HG03521 (cell line): ENCODE results near the gene HDAC8.

Experiments used
- ATAC-seq: cut with Tn5 transposase; IDR thresholded peaks from one replicate; pipeline ENCODE4 v1.9.1; 2021; ENCODE audit warnings: mild to moderate bottlenecking, moderate library complexity; ENCODE audit not compliant: unreplicated experiment

Gene HDAC8

DNA sequence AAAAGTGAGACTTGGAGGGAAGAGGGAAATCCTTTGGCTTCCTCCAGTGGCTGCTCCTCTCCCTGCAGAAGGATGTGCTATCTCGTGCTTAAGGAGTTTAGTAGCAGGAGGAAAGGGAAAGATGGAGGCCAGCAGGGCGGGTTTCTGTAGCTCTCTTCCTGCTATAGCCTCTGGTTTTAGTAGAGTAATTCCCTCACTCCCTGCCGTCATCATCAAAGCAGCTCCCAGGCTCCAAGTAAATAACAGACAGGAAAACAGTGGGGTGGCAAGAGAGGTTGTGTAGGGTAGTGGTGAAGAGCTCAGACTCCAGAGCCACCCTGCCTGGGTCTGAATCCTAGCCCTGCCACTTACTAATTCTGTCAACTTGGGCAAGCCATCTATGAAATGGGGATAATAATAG, 185.4 kb downstream of the HDAC8 start:
- no peak for ATAC-seq

DNA sequence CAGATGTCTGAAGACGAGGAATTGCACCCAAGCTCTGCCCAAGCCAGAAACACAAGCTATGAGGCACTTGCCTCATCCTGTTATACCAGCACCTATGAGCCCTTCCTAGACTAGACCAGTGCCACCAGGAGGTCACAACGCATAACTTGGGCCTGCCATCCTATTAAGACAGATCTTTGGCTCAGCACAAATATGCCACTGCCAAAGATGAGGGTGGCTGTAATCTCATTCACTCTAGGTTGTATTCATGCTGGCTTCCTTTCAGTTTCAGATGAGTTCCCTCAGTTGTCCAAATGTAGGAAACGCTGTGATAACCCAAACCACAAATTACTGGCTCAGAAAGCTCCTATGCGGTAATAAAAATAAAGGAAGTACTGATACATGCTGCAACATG, 190.4 kb downstream of the HDAC8 start:
- ATAC-seq: no peak

- no peak for ATAC-seq
These were observed 191.0 kb downstream of the HDAC8 start for GRCh38 chrX:72381439-72382201.

DNA sequence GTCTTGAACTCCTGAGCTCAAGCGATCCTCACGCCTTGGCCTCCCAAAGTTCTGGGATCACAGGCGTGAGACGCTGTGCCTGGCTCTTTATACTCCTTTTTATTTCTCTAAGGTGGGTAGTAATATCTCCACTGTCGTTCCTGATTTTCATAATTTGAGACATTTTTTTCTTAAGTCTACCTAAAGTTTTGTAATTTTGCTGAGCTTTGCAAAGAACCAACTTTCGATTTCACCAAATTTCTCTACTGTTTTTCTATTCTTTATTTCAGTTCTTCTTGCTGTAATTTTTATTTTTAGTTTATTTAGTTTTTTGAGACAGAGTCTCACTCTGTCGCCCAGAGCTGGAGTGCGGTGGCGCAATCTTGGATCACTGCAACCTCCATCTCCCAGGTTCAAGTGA, 196.5 kb downstream of the HDAC8 start:
- ATAC-seq: no peak

GRCh38 chrX:72373136-72373535, 199.5 kb downstream of the HDAC8 start:
- ATAC-seq: no peak

GRCh38 chrX:72372735-72373134, 199.9 kb downstream of the HDAC8 start:
- ATAC-seq: no peak

GRCh38 chrX:72371405-72371804, 201.2 kb downstream of the HDAC8 start:
- ATAC-seq: no peak

DNA sequence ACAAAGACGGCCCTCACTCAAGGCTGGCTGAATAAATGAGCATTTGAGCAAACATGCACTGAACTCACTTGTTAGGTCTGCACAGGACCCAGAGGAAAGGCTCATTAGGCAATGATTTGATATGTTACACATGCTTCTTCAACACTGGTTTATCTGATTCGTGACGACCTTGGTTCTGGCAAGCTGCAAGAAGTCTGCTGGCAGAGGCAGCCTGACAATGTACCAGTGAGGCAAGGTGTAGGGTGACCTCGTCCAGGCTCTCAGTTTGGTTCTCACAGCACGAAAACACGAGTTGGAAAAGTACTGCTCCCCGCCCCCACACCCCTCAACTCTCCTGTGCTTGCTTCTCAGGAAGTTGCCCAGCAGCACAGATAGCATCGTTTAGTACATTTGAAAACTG, 203.8 kb downstream of the HDAC8 start:
- ATAC-seq: no peak

GRCh38 chrX:72367516-72367915, 205.1 kb downstream of the HDAC8 start:
- no peak for ATAC-seq

GRCh38 chrX:72366701-72367454, 205.8 kb downstream of the HDAC8 start:
- no peak for ATAC-seq

- no peak for ATAC-seq
These were observed 206.5 kb downstream of the HDAC8 start for GRCh38 chrX:72366178-72366577.

DNA sequence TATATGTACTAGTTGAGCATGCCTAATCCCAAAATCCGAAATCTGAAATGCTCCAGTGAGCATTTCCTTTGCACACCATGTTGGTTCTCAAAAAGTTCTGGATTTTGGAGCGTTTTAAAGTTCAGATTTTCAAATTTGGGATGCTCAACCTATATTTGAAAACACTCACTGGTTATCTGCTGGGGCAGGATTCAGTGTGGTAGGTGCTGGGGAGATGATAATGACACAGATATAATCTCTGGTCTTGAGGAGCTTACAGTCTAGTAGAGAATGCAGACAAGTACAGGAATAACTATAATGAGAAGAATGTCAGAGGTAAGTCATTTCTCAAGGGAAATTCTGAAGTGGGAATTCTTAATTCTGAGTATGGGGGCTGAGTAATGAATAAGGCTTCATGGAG, 207.5 kb downstream of the HDAC8 start:
- no peak for ATAC-seq

DNA sequence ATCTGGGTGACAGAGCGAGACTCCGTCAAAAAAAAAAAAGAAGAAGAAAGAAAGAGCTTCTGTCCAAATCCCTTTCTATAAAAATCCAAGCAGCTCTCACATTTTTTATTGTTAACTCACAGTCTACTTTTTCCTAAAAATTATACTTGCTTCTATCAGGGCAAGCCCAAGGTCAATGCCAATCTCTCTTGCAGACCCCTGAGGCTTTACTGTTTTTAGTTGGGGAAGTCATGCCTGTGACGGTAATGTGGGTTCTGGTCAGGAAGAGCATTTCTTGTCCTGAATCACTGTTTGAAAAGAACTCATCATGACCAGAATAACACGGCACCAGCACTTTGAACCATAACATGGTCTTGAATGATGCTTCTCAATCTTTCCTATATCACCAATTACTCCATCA, 212.3 kb downstream of the HDAC8 start:
- no peak for ATAC-seq

DNA sequence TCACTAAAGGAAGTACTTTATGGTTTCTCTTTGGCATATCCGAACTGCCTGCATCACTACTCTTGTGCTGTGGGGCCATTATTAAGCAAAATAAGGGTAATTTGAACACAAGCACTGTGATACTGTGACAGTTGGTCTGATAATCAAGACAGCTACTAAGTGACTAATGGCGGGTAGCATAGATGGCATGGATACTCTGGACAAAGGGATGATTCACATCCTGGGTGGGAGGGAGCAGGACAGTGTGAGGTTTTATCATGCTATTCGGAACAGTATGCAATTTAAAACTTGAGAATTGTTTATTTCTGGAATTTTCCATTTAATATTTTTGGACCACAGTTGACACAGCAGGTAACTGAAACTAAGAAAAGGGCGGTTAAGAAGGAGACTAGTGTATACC, 214.3 kb downstream of the HDAC8 start:
- ATAC-seq: no peak

GRCh38 chrX:72352786-72353185, 219.9 kb downstream of the HDAC8 start:
- ATAC-seq: no peak

DNA sequence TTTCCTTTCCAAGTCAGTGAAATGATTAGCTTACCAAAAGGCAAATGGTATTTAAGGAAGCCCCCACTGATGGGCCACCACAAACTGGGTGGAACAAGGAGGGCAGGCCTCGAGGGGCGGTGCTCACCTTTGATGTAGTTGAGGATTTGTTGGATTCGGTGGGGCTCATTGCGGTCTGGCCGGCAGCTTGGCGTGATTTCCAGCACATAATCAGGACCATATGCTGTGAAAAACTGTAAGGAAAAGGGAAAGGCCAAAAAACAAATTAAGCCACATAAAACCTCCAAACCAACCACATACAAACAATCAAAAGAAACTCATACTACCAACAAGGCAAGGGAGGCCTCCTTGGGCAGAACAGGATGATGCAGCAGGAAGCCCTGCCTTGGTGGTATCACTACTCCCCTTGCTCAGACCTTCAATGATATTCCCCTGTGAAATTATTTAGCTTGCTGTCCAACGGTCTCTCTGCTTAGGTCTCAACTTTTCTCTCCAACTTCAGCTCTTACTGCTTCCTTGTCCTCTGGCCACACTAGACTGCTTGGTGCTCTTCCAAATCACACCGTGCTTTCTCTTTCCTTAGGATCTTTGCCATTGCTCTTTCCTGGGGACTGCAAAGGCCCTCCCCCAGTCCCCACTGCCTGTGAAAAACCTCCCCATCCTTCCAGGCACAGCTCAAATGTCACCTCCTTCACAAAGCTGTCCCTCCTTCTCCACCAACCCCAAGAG, 220.9 kb downstream of the HDAC8 start:
- ATAC-seq: no peak

DNA sequence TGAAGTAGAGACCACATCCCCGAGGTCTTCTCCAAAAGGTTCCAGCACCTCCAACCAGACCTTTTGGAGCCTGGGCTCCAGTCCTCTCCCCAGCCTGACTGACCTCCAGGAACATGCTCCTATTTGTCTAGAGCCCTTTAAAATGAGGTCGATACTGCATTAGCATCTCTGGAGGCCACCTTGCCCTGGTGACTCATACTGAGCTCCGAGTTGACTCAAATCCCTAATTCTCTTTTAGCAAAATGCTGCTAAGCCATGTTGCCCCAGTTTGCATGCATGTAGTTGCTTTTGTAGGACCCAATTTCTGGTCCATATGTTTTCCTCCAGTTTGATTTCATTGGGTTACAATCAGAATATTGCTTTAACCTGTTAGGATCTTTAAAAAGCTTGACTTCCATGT, 223.5 kb downstream of the HDAC8 start:
- ATAC-seq: peak; percentile 86

DNA sequence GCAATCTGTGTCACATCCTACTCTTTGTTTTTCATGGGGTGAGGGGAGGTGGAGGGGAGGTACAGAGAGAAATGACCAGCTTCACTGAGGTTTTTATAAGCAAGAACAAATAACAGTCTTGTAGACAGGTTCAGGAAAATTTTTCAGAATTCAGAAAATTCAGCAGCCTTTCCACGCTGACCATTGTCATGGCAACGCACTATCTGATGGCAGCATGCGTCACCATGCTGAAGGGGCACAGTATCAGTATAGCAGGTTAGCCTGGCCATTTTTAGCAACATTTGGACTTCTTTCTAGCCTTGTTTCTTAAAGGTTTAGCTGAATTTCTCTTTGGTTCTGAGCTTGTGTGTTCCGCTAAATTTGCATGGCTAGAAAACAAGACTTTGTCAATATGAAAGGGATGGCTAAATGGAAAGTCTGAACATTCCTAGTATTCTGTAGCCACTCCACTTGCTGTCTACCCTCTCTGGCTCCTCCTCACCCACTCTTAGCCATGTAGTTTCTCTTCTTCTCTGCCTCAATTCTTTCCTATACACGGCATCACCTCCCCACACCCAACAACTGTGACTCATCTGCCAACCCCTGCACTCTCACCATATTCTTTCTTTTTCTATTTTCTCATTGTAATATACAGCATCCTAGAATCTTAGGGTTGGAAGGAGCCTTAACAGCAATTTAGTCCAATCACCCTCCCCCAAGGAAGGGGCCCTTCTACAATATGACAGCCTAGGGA, 224.2 kb downstream of the HDAC8 start:
- ATAC-seq: no peak

- no peak for ATAC-seq
These were observed 225.3 kb downstream of the HDAC8 start for GRCh38 chrX:72347366-72347765.

DNA sequence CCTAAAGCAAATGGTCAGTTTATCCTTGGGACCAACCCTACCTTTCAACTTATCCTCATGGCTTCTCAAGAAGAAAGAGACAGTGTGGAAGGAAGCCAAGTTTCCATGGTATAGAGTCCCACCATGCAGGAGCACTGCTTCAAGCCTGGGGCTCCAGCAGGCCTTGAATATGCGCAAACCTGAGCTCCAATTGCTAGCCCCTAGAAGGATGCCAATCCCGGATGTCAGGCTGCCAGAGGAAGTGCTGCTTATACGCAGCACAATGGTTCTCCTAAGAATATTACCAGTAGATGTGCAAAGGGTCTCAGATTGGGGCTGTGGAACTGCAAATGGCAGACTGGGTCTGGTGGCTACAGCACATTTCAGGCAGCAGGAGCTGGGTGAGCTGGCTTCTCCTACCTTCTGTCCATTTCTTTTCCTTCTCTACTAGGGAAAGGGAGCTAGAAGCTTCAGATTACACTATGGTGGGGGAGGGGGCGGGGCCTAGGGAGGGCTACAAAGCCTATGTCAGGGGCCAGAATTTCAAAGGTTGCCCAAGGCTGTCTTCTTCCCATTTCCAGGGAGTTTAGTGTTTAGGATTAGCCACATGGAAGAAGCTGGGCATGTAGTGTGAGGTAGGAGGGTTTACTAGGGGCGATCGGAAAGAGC, 226.2 kb downstream of the HDAC8 start:
- ATAC-seq: no peak

DNA sequence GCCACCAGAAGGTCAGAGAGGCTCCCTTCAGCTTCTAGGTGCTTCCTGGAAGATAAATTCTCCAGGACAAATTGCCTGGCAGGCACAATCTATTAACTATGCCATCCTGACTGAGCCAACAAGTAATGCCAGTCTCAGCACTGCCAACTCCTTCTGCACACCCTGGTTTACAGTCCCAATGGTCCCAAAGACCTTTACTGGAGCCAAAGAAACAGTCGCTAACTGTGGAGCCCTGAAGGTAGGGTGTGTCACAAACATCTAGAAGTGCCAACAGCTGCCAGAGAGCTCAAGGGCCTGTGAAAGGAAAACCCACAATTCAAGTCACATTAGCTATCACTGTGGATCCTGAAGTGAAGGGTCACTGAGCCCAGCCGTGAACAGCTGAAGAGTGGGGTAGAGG, 232.0 kb downstream of the HDAC8 start:
- ATAC-seq: no peak
